GM12892 (cell line): ENCODE results near the gene SEMA5B.

Source experiments
- POLR2A ChIP-seq: IDR thresholded peaks from 2 replicates; pipeline ENCODE4 v1.6.1; 2011; ENCODE audit warnings: low read depth, low read length, control low read depth
- POLR2AphosphoS5 ChIP-seq: IDR thresholded peaks from 2 replicates; pipeline ENCODE4 v1.6.1; 2011; ENCODE audit warnings: low read depth, low read length, control low read depth

GRCh38 chr3:123066599-123066895 is 39.0 kb upstream of the SEMA5B start:
- TF ChIP-seq POLR2A (no peak), POLR2AphosphoS5 (no peak)
